Measurements from ENCODE around the gene PRRT1B.

The PRRT1B gene

DNA sequence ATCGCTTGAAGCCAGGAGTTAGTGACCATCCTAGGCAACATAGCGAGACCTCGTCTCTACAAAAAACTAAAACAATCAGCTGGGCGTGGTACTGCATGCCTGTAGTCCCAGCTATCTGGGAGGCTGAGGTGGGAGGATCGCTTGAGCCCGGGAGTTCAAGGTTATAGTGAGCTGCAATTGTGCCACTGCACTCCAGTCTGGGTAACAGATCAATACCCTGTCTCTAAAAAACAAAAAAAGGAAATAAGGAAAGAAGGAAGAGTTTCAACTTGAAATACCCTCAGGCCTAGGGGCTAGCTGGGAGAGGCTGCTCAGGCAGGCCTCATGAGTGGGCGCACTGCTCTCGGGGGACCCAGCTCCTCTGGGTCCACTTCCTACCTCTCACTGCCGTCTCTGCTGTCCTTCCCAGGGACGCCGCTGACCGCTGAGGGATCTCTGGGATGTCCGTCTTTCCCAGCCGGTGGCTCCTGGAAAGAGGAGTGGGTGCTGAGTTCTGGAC is 56.4 kb downstream of the PRRT1B start:
- no peak for DNase-seq

GRCh38 chr9:131603199-131603598 is 57.9 kb downstream of the PRRT1B start:
- no peak for DNase-seq

- no peak for DNase-seq
Measured at GRCh38 chr9:131603711-131604439, 58.6 kb downstream of the PRRT1B start.

DNA sequence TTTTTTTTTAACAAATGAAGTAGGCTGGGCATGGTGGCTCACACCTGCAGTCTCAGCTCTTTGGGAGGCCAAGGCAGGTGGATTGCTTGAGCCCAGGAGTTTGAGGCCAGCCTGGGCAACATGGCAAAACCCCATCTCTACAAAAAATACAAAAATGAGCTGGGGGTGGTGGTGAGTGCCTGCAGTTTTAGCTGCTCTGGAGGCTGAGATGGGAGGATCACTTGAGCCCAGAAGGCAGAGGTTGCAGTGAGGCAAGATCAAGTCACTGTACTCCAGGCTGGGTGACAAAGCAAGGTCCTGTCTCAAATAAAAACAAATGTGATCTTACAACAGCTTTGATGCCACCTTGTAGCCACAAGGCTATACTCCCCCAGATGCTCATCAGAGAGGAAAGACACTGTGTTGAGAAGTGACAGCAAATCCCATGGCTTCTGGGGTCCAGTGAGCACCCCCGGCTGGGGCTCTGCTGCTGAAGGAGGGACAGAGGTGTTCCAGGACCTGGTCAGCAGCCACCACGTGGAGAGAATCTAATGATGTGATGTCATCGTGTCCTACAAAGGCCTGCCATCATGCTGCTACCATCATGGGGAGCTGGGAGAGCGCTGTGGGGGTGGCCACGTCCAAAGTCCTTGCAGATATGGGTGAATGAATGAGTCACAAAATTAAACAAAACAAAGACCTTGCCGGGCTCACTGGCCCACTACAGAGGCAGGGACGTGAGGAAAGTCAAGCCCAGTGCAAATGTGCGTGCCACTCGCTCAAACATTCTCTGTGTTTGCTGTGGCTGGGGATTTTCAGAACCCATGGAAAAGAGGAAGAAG is 60.7 kb downstream of the PRRT1B start:
- no peak for DNase-seq

GRCh38 chr9:131606896-131607567 is 61.7 kb downstream of the PRRT1B start:
- no peak for DNase-seq

DNA sequence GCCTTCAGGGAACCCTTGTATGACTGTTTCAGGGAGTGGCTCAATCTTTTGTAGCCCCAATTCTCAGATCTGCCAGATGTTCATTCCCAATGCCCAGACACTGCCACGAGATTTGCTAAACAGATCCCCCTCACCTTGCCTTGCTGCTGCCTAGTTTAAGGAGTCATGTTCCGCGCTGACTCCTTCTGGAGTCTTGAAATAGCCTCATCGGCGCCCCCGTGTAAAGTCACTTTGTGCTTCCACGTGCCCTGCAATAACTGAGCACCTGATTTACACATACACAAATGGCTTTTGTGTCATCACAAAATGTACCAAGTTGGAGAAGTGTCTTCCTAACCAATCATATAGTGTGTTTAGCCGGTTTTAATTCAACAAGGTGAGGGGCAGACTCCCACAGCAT is 62.3 kb downstream of the PRRT1B start:
- no peak for DNase-seq

GRCh38 chr9:131608493-131609037 is 63.2 kb downstream of the PRRT1B start:
- no peak for DNase-seq
